Medulla oblongata (tissue), 1 donor: ENCODE results near the gene TMEM203.

Source experiments
- DNase-seq: peaks from one replicate; pipeline ENCODE4 v3.0.0-alpha.2; 2015; ENCODE audit errors: extremely low spot score

TMEM203 gene

DNA sequence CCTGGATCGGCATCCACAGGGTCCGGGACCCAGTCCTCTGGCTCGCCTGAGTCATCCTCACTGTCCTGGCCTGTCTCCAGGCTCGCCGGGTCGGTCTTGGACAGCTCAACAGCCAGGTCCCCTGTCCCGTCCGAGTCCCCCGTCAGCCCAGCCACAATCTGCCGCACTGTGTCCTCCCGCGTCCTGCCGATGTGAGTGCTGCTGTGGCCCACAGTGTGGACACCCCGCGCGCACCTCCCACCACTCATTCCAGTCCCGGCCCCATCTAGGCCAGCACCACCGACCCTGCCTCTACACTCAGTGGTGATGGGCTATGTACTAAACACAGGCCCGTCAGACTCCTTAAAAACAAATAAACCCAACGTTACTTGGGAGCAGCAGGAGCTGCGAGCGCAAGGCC lies 23.8 kb downstream of the TMEM203 start:
- DNase-seq: no peak

DNA sequence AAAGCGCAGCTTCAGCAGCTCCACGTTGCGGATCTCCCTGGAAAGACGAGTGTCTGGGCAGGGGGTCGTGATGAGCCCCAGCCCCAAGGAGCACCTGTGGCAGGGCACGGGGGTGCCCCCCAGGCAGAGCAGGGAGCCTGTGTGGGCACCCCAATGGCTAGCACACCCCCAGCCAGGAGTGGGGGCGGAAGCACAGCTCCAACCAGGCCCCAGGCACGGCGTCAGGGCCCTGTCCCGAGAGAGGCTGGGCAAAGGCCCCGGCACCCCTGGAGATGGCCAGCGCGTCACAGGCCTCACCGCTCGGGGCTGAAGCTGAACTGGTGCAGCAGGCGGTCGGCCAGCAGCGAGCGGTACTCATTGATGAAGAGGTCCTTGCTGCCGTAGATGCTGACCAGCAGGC lies 25.0 kb downstream of the TMEM203 start:
- DNase-seq: no peak

- no peak for DNase-seq
Observed at GRCh38 chr9:137179761-137180160, 25.7 kb downstream of the TMEM203 start.

- DNase-seq: no peak
Observed at GRCh38 chr9:137178939-137179630, 26.4 kb downstream of the TMEM203 start.

GRCh38 chr9:137178201-137178938 lies 27.1 kb downstream of the TMEM203 start:
- DNase-seq: no peak

DNA sequence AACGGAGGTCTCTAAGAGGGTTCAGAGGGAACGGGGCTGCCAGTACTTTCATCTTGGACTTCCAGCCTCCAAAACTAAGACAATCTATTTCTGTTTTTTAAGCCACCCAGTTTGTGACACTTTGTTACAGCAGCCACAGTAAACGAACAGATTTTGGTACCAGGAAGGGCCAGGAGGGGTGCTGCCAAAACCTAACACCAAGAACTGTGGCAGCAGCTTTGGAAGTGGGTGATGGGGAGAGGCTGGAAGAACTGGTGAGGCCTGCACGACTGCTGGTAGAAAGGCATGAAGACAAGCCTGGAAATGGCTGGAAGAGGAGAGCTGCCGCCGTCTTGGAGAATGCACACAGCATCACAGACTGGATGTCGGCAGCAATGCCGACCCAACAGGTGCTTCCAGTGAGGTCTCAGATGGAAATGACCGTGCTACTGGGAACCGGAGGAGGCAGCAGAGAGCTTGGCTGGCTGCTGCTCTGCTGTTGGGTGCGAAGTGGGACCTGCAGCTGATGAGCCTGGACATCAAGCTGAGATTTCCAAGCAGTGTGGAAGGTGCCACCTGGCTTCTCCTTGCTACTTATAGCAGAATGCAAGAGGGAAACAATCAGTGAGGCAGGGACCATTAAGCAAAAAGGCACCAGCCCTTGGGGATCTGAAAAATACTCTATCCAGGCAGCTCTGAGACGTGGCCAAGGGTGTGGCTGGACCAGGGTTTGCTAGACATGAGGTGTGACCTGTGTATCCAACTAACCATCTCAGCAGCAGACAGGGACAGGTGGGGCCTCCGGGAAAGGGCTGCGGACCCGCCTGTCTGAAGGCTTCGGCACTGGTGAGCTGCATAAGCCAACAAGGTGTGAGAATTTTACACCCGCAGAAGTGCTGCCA lies 28.9 kb downstream of the TMEM203 start:
- no peak for DNase-seq

DNA sequence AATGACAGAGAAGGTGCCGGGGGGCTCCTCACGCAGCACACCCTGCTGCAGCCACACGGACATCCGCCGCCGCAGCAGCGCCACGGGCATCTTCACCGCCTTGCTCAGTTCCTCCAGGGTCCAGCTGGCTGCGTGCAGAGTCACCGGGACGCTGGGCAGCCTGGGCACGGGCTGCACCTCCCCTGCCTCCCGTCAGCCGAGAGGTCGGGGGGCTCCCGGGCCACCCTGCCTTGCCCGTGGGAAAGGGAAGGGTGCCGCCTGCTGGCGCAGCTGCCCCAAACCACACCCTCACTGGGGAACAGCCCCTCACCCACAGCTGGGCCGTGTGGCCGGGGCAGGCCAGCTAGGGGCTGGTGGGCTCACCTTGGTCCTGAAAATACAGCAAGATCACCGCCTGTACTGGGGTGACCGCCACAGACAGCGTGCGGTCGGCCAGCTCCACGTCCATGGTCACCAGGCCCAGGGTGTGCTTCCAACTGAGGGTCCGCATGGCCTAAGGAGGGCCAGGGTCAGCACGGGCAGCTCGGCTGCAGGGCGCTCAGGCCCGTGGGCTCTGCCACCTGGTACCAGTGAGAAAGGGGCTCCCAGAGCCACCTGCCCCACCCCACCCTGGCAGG lies 30.0 kb downstream of the TMEM203 start:
- no peak for DNase-seq

DNA sequence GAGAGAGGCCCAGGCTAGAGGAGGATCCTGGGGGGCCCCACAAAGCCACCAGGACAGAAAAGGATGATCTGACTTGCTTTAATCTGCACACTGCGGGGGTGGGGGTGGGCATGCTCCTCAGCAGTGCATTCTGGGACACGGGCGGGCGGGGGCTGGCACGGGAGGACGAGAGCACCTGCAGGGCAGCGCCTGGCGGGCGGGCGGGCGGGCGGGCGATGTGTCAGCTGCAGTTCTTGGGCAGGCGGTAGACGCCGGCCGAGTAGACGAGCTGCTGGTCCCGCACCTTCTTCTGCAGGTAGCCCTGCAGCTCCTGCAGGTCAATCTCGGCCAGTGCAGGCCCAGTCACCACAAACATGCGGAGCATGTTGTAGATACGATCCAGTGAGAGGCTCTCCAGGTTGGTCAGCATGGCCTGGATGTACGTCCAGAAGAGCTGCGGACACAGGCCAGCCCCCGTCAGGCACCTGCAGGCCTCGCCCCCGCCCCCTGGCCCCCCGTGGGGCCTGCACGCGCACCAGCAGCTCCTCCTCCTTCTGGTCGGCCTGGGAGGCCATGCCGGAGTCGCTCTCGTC lies 30.6 kb downstream of the TMEM203 start:
- DNase-seq: no peak

GRCh38 chr9:137173796-137174664 lies 31.4 kb downstream of the TMEM203 start:
- no peak for DNase-seq

DNA sequence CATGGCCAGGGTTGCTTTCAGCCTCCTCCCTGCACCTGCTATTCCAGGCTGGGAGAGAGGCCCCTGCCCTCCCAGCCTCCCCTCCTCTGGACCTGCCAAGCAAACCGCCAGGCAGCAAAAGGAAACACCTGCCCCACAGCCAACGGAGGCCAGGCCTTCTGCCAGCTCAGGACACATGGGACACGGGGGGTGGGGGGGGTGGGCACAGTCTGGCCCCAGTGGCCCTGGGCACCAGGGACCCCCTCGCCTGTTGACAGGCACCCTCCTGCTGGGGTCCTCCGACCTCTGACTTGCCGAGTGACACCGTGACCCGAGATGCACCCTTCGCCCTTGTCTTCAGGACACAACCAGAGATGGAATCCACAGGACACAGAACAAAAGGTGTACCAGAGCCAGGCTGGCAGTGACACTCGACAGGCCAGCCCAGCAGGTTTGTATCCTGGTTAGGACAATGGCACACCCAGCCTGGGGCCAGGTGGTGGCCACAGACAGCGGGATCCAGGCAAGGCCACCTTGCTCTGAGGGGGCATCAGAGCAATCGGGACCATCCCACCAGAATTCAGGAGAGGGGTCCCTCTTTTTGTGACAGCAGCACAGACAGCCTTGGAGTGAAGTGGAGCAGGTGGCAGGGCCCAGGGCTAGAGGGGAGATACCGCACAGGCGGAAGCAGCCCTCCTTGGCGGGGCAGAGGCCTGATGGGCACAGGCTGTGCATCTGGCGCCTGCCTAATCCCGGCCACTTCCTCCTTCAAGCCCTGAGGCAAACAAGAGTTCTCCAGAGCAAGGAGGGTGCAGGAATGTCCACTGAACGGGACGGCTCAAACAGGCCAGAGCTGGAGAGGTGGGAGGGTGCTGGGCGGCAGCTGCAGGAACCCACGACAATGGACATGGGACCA lies 32.3 kb downstream of the TMEM203 start:
- DNase-seq: no peak

DNA sequence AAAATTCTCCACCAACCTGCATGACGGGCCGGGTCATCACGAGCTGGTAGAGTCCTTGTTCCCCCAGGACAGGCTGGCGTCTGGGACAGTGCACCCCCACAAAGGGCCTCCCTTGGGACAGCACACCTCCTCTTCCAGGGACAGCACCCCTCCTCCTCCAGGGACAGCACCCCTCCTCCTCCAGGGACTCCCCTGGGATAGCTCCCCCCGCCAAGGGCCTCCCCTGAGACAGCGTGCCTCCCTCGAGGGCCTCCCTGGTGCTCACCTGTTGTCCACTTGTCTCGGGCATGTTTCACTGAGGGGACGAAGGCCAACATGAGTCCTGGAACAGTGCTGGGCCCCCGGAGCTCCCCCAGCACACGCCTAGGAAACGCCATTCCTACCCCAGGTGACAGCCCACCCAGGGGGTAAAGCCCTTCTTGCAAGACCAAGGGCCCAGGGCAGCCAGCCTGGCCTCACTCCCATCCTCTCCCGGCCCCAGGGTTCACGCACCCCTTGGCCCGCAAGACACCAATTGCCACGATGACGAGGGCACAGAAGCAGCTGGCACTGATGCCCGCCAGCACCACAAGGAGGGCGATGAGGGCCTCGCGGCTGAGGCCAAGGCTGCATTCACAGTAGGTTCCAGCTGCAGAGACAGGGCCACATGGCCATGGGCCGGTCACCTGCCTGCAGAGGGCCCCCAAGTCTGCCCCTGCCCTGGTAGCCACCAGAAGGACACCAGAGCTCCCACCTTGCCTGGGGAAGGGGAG lies 34.1 kb downstream of the TMEM203 start:
- DNase-seq: no peak

GRCh38 chr9:137170486-137171148 lies 34.8 kb downstream of the TMEM203 start:
- DNase-seq: no peak

DNA sequence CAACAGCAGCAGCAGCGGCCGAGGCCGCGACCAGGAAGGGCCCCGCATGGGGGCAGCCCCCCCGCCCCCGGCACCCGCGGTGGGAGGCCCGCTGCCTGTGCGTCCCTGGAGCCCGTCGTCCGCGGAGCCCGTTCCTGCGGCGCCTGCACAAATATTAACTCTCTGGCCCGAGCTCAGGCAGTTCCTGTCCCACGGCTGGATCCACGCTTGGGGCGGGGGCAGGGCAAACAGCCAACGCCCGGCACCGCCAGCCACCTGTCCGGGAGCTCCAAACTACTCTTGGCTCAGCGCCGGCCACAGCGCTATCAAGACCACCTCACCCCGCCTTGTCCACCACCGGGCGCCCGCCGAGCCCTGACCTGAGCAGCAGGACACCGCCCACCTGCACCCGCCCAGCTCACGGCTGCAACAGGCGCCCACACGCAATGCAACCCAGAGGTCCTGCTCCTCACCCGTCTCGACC lies 35.5 kb downstream of the TMEM203 start, which contains the start of gene LRRC26:
LRRC26 (minus strand) TSS at position 156 of the 463 bp plus-strand sequence; CDS start at position 48, 108 bp downstream.
- no peak for DNase-seq

DNA sequence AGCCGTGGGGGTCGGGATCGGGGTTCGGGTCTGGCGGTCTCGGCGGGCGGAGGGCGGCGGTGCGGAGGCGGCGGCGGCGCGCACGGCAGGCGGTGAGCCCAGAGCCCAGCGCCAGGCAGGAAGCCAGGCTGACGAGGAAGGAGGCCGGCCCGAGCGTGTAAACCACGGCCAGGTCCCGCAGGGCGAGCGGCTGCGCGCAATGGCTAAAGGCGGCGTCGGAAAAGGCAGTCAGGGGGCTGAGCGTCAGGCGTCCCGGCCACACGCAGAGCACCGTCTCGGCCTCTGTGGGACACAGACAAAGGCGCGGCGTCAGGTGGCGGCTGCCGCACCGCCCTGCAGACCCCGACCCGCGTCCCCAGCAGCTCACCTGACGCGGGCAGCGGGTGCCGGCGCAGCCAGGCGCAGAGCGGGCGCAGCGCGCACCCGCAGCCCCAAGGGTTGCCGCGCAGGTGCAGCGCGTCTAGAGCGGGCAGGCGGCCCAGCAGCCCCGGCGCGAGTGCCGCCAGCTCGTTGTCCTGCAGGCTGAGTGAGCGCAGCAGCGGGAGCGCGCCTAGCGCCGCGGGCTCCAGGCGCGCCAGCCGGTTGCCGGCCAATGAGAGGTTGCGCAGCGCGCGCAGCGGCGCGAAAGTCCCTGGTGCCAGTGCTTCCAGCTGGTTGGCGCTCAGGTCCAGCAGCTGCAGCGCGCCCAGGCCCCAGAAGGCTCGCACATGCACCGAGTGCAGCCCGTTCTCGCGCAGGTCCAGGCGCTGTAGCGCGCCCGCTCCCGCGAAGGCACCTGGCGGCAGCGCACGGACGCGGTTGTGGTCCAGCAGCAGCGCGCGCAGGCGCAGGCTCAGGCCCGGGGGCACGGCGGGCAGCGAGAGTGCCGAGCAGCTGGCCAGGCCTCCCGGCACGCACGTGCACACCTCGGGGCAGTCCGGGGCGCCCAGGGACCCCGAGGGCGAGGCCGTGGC lies 36.3 kb downstream of the TMEM203 start:
- no peak for DNase-seq

DNA sequence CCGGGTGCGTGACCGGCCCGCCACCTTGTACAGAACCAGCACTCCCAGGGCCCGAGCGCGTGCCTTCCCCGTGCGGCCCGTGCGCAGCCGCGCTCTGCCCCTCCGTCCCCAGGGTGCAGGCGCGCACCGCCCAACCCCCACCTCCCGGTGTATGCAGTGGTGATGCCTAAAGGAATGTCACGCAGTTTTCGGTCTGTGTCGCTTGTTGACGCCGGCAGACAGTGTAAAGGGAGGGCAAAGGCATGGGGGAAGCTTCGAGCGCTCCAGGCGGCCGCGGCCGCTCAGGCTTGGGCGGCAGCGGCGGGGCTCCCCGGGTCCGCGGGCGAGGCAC lies 36.9 kb downstream of the TMEM203 start:
- DNase-seq: no peak

- DNase-seq: no peak
Observed at GRCh38 chr9:137167747-137168572, 37.5 kb downstream of the TMEM203 start.
